Stomach (tissue), 9 donors: ENCODE results near the gene GPR82. TPM values are rescaled to one million over a fixed set of nuclear protein-coding genes. Genes with fewer than 3 reads are reported as not detected.

Experiments
- DNase-seq, 2 donors: peaks; one replicate each; pipeline versions ENCODE4 v3.0.0 to v3.0.0-alpha.2; 2013 to 2019
- H3K27ac ChIP-seq, 5 donors: fragments of 200-600 bp in 4 of 5; sonication (generic) in 4 of 5; one replicate each; pipeline ENCODE4 v1.5.1; 2013 to 2019; ENCODE audit warnings: mild to moderate bottlenecking in 1 of 5, moderate library complexity in 1 of 5
- H3K27me3 ChIP-seq, 3 donors: fragments of 200-600 bp; sonication (generic); one replicate each; pipeline ENCODE4 v1.5.1; 2017 to 2019; ENCODE audit warnings: mixed run types in 1 of 3
- H3K36me3 ChIP-seq, 4 donors: fragments of 200-600 bp; sonication (generic); 1 replicate in 3 of 4; 2 replicates in 1 of 4; pipeline ENCODE4 v1.5.1; 2016 to 2019
- H3K4me1 ChIP-seq, 4 donors: fragments of 200-600 bp; sonication (generic); one replicate each; pipeline ENCODE4 v1.5.1; 2016 to 2019
- H3K4me3 ChIP-seq, 4 donors: fragments of 200-600 bp; sonication (generic) in 3 of 4; one replicate each; pipeline ENCODE4 v1.5.1; 2016 to 2019; ENCODE audit warnings: mild to moderate bottlenecking in 1 of 4
- H3K9me3 ChIP-seq, 4 donors: fragments of 200-600 bp; sonication (generic); one replicate each; pipeline ENCODE4 v1.5.1; 2016 to 2019
- EP300 ChIP-seq: sonication (generic); formaldehyde crosslinking; IDR thresholded peaks from one replicate; pipeline ENCODE4 v1.6.1; 2017; ENCODE audit warnings: antibody characterized with exemption
- POLR2A ChIP-seq, 4 donors: fragments of 450-650 bp; IDR thresholded peaks; one replicate each; pipeline ENCODE4 v1.6.1; 2016; ENCODE audit warnings: antibody characterized with exemption in 4 of 4, control low read depth in 2 of 4, mild to moderate bottlenecking in 1 of 4, moderate library complexity in 1 of 4
- POLR2AphosphoS5 ChIP-seq, 3 donors: sonication (generic); formaldehyde crosslinking; IDR thresholded peaks; one replicate each; pipeline ENCODE4 v1.6.1; 2016; ENCODE audit warnings: antibody characterized with exemption in 3 of 3
- WGBS, 5 donors: extraction: QIAGEN DNeasy Blood & Tissue Kit in 3 of 5; methylation state at CpG; one replicate each; pipeline versions ENCODE4 v1.1.5 to v1.1.7; 2013 to 2018; 5-methylcytosine and 5-hydroxymethylcytosine counted together
- intact Hi-C: fragments of 100-400 bp; cut with DNase I; formaldehyde crosslinking; loops from one replicate; pipeline ENCODE4 v1.15.1; 2023; ENCODE audit warnings: low total_unique reads
- polyA plus RNA-seq, 3 donors: library from polyadenylated mRNA; stranded (reverse); fragments of 200-250 nt; gene quantifications; one replicate each; pipeline ENCODE4 v1.2.3, GENCODE V29; 2013
- total RNA-seq, 5 donors: library from RNA; depleted of rRNA; stranded (reverse); fragments of >200 nt; gene quantifications; one replicate each; pipeline versions ENCODE4 v1.1.0 to v1.2.3, GENCODE V29; 2014 to 2016
- TF ChIP-seq, protein P1 (sequence below), 7 experiments: fragments of 450-650 bp in 4 of 7; fragments of 200-600 bp in 3 of 7; sonication (generic) in 3 of 7; IDR thresholded peaks; one replicate each; pipeline ENCODE4 v1.5.1; 2016 to 2019; ENCODE audit warnings: antibody characterized with exemption in 7 of 7, control low read depth in 2 of 7, mild to moderate bottlenecking in 1 of 7
- donor health status: healthy with polysubstance abuse.
- donor health status: Bipolar disorder and iron deficiency.
- donor health status: healthy.

The GPR82 gene
- total and polyA plus RNA-seq, 8 donors = under 0.01 to 0.37 (median 0.25) TPM; not detected in 3

DNA sequence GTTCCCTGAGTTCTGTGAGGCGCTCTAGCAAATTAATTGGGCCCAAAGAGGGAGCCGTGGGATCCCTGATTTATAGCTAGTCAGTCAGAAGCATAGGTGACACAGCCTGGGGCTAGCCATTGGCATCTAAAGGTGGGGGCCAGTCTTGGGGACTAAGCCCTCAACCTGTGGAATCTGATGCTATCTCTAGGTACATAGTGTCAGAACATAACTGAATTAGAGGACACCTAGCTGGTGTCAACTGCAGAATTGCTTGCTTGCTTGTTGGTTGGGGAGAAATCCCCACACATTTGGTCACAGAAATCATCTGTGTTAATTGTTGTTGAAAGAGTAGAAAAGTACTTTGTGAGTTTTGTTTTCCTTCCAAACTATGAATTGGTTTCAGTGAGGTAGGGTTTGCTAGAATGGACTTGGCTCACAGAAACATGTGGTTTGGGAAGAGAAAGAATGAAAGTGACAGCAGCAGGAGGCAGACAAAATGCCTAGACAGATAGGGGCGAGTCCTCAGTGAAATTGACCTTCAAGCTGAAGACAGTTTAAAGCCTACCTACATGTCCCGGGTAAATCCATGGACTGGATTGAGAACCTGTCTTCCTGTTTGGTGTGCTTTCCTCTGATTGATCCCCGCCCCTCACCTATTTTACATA, 12.8 kb upstream of the GPR82 start:
- TF ChIP-seq, protein P1, sequence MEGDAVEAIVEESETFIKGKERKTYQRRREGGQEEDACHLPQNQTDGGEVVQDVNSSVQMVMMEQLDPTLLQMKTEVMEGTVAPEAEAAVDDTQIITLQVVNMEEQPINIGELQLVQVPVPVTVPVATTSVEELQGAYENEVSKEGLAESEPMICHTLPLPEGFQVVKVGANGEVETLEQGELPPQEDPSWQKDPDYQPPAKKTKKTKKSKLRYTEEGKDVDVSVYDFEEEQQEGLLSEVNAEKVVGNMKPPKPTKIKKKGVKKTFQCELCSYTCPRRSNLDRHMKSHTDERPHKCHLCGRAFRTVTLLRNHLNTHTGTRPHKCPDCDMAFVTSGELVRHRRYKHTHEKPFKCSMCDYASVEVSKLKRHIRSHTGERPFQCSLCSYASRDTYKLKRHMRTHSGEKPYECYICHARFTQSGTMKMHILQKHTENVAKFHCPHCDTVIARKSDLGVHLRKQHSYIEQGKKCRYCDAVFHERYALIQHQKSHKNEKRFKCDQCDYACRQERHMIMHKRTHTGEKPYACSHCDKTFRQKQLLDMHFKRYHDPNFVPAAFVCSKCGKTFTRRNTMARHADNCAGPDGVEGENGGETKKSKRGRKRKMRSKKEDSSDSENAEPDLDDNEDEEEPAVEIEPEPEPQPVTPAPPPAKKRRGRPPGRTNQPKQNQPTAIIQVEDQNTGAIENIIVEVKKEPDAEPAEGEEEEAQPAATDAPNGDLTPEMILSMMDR (IDR thresholded peaks at IDR 0.05) = no peak
- no peak for TF ChIP-seq EP300
- TF ChIP-seq POLR2A (IDR thresholded peaks at IDR 0.05) = no peak
- TF ChIP-seq POLR2AphosphoS5 (IDR thresholded peaks at IDR 0.05) = no peak

DNA sequence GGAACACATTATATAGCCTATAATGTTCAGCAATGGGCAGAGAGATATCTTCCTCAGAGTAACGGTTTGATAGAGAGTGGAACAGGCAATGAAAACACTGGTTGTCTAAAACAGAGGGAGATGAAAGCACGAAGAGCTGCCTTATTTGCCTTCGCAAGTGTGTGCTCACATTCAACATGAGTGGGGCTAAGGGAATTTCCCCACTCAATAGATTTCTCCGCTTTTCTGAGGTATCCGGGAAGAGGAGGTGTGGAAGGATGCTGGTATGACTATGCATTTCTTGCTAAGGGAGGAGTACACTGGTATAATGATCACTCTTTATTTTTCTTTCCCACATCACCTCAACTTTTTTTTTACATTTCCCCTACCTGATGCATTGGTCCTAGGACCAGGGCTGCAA, 7.8 kb upstream of the GPR82 start:
- TF ChIP-seq, protein P1 (IDR thresholded peaks at IDR 0.05) = no peak
- TF ChIP-seq POLR2AphosphoS5 (IDR thresholded peaks at IDR 0.05) (no peak), EP300 (no peak), POLR2A (IDR thresholded peaks at IDR 0.05) (no peak)
- Histone ChIP-seq H3K27me3 (peaks cover 0 to 3% (median 0%) of the 10 kb centered on the region in 3 donors), H3K4me1 (peaks cover 0 to 5% (median 0%) of the 10 kb centered on the region in 4 donors), H3K27ac (no peak overlapping the region), H3K4me3 (no peak overlapping the region), H3K9me3 (peaks cover 0 to 32% (median 15%) of the 10 kb centered on the region in 4 donors), H3K36me3 (no peaks in the 10 kb centered on the region)
- intact Hi-C loops = no loop called here
- 89 to 98% (median 92%) methylated on average over 5 of the region's 5 CpGs for WGBS, 5 donors
- no peak for DNase-seq

More for the DNA sequence above, 12.8 kb upstream of the GPR82 start:
- no peak overlapping the region for H3K27ac ChIP-seq
- no peaks in the 10 kb centered on the region for H3K4me1 ChIP-seq
- H3K36me3 ChIP-seq = no peaks in the 10 kb centered on the region
- no peak overlapping the region for H3K4me3 ChIP-seq
- DNase-seq = no peak
- WGBS, 5 donors = 78 to 97% (median 92%) methylated on average over 5 of the region's 5 CpGs
- H3K9me3 ChIP-seq = no peaks in the 10 kb centered on the region
- H3K27me3 ChIP-seq = no peaks in the 10 kb centered on the region
- intact Hi-C loops = no loop called here

DNA sequence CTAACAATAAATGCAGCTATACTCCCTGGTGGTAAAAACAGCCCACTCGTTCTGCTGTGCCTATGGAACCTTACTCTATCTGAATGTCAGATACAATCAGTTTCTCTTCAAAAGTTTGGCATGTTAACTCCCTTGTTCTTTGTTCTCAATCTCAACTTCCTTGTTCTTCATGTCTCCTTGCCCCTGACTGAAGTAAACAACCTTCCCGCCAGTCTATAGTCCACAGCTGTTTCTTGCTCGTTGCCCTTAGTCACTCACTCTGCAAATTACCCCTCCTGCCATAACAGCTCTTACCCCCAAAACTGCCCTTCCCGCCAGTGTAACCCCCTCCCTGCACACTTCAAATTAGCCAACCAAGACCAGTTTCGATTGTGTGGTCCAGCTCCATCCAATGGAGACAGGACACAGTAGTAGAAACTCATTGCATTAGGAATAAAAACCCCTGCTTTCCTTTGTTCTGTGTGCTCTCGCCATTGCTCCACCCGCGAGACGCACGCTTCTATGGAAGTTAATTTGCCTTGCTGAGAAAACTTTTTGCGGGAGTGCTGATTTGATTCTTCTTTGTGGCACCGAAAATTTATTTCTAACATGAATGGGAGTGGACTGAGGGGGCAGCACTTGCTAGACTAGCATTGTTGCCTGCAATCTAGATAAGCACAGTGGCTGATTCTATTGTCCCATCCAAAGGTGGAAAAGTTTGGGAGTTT, 7.1 kb upstream of the GPR82 start:
- TF ChIP-seq POLR2AphosphoS5 (IDR thresholded peaks at IDR 0.05) (peak in 1 of 3 donors; percentile 20), EP300 (no peak), POLR2A (IDR thresholded peaks at IDR 0.05) (no peak)
- TF ChIP-seq, protein P1 (IDR thresholded peaks at IDR 0.05) = no peak
- no peak overlapping the region for H3K4me3 ChIP-seq
- no peak overlapping the region for H3K27ac ChIP-seq
- H3K36me3 ChIP-seq = no peaks in the 10 kb centered on the region
- WGBS, 5 donors = 74 to 83% (median 81%) methylated on average over 12 of the region's 12 CpGs
- H3K9me3 ChIP-seq = peaks cover 0 to 32% (median 15%) of the 10 kb centered on the region in 4 donors
- intact Hi-C loops = no loop called here
- H3K27me3 ChIP-seq = peaks cover 0 to 3% (median 0%) of the 10 kb centered on the region in 3 donors
- DNase-seq = peak in 1 of 2 donors; percentile 34
- peaks cover 0 to 5% (median 0%) of the 10 kb centered on the region in 4 donors for H3K4me1 ChIP-seq

DNA sequence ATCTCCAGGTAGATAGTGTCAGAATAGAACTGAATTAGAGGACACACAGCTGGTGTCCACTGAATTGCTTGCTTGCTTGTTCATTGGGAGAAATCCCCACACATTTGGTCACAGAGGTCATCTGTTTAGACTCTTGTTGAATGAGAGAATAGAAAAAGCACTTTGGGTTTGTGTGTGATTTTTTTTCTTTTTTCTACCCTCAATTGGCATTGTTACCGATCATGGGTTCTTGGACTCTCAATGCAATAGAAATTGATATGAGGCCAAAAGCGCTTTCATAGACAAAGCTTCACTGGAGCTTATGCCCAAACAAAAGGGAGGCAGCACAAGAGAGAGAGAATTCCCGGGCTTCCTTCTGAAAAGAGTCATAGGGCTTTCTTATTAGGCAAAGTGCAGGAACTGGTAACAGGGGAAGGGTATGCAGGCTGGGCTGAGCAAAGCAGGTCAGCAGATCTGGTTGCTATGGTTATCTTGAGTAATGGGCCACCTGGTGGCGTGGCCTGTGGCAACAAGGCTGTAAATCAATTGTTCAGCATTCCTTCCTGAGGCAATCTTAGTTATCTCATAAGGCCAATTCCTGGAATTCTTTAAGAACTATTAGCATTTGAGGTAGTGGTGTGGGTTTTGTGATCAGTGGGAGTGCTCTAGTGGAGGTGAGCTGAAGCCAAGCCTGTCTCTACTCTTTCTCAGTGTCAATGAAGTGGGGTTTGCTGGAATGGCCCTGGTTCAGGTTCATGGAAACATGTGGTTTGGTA, 5.3 kb upstream of the GPR82 start:
- H3K4me3 ChIP-seq = no peak overlapping the region
- peak overlapping the region; percentile 50 to 72 (median 60) for H3K27ac ChIP-seq
- DNase-seq = no peak
- no peaks in the 10 kb centered on the region for H3K36me3 ChIP-seq
- TF ChIP-seq POLR2A (IDR thresholded peaks at IDR 0.05) = no peak
- TF ChIP-seq POLR2AphosphoS5 (IDR thresholded peaks at IDR 0.05) = no peak
- H3K9me3 ChIP-seq = peaks cover 0 to 32% (median 15%) of the 10 kb centered on the region in 4 donors
- intact Hi-C loops = no loop called here
- WGBS, 5 donors = 76 to 92% (median 83%) methylated on average over 4 of the region's 4 CpGs
- peaks cover 0 to 14% (median 0%) of the 10 kb centered on the region in 4 donors for H3K4me1 ChIP-seq
- H3K27me3 ChIP-seq = peaks cover 0 to 3% (median 0%) of the 10 kb centered on the region in 3 donors
